Stimulated activated CD4-positive, alpha-beta T cell treated with anti-CD3 and anti-CD28 coated beads, Interleukin-4, amount 100 ng/mL, for 4 hours (primary cell): ENCODE data around the gene FAM168B.
"Not testable (repeated sequence)": the region's sequence is repeated elsewhere in the genome, so short reads cannot be mapped to it uniquely, and the experiment has no call there.

ENCODE experiments used
- DNase-seq, 2 experiments: peaks; one replicate each; pipeline ENCODE4 v3.0.0-alpha.2; 2020

The FAM168B gene

DNA sequence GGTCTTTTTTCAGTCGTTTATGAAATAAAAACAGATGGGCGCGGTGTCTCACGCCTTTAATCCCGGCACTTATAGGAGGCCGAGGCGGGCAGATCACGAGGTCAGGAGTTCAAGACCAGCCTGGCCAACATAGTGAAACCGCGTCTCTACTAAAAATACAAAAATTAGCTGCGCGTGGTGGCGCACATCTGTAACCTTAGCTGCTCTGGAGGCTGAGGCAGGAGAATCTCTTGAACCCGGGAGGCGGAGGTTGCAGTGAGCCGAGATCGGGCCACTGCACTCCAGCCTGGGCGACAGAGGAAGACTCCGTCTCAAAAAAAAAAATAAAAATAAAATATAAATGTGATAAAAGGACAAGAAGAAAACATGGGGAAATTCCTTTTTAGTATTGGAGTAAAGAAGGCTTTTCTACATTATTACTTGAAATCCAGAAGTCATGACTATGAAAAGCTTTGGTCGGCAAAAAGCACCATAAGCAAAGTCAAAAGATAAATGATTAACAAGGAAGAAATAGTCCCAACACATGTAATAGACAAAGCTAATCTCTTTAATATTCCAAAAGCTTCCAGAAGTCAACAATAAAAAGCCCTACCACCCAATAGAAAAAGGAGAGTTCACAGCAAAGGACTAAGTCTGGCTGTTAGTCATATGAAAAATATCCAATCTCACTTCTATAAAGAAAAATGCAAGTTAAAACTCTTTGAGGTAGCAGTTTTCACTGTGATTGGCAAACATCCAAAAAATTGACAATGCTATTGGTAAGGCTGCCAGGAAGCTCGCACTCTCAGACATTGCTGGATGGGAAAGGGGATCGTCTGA lies 1.4 kb upstream of the FAM168B start:
- no peak for DNase-seq

DNA sequence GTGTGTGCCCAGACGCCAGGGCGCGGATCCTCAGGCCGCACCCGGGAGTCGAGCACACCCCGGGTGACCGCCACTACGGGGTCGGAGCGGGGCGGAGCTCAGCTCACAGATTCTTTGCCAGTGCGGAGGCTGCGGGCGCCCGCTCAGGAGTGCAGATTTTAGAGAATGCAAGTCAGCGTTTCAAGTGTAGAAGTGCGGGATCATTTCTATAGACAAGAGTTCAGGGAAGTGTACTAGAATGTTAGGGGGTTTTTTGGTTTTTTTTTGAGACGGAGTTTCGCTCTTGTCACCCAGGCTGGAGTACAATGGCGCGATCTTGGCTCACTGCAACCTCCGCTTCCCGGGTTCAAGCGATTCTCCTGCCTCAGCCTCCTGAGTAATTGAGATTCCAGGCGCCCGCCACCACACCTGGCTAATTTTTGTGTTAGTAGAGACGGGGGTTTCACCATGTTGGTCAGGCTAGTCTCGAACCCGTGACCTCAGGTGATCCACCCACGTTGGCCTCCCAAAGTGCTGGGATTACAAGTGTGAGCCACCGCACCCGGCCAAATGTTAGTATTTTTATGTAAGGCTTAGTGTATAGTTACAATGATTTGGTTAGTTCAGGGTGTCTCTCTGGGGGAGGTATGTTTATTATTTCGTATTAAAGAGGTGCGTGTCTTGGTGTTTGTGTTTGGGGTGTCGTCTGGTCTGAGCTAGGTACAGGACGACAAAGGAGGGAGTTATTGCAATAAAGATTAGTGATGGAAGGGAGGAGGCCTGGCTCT lies 619 bp upstream of the FAM168B start:
- DNase-seq: peak in 1 of 2 experiments; percentile 8

DNA sequence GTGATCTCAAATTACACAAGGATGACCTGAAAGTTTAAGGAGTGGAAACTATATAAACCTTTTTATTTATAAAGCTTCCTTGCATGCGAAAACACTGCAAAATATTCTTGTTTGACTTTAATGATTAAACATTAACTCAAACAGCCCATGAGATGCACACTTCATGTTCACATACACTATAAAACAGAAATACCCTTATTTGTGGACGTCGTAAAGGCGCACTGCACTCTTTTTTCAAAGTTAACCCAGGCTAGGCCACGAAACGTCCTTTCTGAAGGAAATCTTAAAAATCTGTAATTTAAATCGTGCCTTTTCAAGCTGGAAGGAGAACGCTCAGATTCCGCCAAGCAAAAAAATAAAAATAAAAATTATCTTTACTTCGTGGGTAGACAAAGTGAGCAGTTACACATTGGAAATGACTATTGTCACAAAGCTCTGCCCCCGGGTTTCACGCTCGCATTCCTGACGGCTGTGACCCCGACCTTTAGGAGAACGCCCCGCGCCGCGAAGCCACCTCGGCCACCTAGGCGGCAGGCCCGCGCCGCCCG lies 728 bp downstream of the FAM168B start:
- no peak for DNase-seq

- DNase-seq: no peak
Observed at GRCh38 chr2:131085646-131086045, 7.6 kb downstream of the FAM168B start.

GRCh38 chr2:131081190-131081589 lies 12.1 kb downstream of the FAM168B start:
- DNase-seq: no peak

GRCh38 chr2:131079931-131080330 lies 13.3 kb downstream of the FAM168B start:
- not testable (repeated sequence) for DNase-seq

DNA sequence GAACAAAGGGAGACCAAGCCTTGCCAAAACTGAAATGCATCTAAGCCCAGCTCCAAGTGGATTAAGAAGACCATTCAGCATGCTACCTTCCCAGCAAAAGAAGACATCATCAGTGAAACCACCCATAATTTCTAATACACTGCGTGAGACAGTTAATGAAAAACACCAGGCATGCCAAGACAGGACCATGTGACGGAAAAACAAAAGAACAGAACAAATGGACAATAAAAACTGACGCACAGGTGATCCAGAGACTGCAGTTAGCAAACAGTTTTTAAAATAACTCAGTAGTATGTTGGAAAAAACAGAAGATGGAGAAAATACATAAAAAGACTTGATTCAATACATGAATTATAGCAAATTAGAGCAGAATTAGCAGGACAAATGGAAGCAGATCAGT lies 15.3 kb downstream of the FAM168B start:
- DNase-seq: no peak

GRCh38 chr2:131077182-131077846 lies 15.9 kb downstream of the FAM168B start:
- no peak for DNase-seq

- no peak for DNase-seq
Observed at GRCh38 chr2:131076707-131077106, 16.6 kb downstream of the FAM168B start.

GRCh38 chr2:131075578-131075977 lies 17.7 kb downstream of the FAM168B start:
- DNase-seq: not testable (repeated sequence)

DNA sequence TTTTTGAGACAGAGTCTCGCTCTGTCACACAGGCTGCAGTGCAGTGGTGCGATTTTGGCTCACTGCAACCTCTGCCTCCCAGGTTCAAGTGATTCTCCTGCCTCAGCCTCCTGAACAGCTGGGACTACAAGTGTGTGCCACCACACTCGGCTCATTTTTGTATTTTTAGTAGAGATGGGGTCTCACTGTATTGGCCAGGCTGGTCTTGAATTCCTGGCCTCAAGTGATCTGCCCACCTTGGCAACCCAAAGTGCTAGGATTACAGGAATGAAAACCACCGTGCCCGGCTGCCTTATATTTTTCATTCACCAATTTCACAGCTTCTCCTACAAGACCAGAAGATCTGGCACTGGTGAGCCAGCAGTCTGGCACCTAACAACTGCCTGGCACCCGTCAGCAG lies 25.1 kb downstream of the FAM168B start:
- not testable (repeated sequence) for DNase-seq

DNA sequence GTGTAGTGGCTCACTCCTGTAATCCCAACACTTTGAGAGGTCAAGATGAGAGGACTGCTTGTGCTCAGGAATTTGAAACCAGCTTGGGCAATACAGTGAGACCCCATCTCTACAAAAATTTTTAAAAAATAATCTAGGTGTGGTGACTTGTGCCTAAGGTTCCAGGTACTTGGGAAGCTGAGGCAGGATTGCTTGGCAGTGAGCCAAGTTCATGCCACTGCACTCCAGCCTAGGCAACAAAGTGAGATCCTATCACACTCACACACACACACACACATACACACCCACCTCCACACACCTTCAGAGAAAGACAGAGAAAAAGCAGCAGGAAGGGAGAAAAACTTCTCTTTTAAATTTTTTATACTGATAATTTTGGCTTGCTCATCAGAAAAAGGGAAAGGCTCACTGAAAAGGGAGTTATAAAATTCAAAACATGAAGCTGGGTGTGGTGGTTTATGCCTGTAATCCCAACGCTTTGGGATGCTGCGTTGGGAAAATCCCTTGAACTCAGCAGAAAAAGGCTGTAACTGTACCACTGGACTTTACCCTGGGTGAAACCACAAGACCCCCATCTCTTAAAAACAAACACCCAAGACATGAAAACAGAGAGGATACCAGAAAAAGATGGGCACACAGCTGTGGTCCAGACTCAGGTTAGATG lies 25.7 kb downstream of the FAM168B start:
- DNase-seq: no peak

DNA sequence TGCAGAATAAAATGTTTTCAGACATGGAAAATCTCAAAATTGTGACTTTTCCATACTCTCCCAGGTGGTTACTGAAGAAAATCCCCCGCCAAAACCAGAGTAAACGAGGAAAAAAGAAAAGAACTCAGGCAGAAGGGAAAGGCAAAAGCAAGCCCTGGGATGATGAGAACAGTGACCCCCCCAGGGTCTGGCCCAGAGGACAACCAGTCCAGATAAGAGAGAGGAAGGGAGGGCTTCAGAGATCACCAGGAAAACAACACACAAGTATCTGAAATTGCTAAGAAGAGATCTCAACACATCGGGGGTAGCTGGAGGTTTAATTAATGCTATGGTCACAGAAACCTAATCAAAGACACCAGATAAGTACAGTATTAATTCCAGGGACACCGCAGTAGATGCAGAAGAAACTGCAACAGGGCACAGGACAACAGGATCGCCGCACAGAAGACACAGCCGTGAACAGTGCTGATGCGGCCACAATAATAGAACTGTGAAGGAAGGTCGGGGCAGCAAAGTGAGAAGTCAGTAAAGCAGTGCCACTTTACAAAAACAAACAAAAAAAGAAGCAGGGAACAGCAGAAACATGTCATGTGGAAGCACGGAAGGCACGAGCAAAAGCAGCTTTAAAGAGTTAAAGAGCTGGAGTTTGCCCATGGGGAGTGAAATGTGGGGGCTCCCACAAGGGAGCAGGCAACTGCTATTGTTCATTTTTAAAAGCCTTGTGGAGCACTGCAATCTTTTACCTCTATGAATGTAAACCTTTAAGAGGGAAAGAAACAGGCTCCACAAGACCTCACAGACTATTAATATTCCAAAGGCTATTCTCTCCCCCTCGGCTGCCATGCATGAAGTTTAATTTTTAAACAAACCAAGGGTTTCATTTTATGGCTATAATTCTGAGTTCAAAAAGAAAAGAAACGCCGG lies 28.4 kb downstream of the FAM168B start:
- no peak for DNase-seq

- DNase-seq: no peak
Observed at GRCh38 chr2:131063501-131064283, 29.6 kb downstream of the FAM168B start.

DNA sequence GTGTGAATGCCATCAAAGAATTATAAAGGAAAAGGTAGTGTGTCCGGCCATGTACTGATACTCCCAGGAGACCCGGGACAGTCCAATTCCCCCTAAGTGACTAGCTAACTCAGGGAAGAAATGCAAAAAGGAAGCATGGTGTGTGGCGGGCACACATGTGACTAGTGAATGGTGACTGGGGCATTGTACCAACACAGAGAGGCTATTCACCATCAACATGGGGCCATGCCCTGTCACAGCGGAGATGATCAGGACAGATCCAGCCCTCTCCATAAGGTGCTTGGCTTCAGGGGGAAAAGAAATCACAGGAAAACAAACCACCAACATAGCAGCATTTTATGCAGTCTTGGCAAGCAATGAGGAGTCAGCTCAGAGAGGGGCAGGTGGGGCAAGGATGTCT lies 34.3 kb downstream of the FAM168B start:
- no peak for DNase-seq

DNA sequence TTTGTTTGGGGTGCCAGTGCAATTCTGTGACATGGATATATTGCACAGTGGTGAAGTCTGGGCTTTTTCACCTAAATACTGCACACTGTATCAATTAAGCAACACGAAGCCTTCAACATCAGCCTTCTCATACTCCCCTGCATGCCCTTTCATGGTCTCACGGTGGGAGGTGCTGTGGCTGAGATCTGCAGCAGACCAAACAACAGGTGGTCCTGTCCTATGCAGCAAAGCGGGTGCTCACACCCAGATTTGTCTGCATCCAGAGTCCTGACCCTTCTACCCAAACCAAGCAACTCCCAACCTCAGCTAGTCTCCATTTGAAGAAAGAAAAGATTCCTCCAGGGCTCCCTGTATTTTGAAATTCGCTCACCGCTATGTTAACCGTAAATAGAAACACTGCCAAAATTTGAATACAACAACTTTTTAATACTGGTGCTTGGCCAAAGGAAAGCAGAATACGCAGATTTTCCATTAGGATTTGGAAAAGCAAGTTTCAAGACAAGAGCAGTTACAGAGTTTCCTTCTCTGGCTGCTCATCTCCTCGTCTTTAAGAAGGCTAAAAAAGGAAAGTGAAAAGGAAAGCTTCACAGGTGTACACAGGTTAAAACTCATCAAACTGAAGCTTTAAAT lies 34.9 kb downstream of the FAM168B start:
- DNase-seq: no peak

- DNase-seq: no peak
Observed at GRCh38 chr2:131056932-131057287, 36.4 kb downstream of the FAM168B start.

DNA sequence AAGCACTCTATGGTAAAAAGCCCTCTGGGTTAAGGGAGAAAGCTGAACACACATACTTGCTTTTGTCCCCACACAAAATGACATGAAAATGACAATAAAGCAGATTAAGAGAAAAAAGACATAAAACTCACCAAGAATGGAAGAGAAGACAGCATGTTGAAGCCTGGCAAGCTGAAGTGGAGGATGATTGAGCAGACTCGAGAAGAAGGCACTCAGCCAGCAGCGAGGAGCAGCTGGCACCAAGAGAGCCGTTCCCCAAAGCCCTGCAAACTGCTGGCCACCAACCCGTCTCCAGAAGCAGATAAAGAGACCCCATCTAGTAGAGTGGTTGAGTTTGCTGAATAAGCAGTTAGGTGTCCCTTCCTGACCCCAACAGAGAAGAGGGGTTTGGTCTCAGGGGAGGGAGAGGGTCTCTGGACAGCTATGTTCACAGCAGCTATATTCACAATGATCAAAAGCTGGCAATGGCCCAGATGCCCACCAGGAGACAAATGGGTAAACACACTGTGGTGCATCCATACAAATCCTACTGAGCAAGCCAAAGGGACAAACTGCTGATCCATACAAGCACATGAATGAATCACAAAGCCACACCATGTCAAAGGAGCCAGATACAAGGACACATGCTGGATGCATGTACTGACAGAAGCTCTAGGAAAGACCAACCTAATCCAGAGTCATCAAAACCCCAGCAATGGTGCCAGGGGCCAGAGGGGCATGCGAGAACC lies 36.9 kb downstream of the FAM168B start:
- DNase-seq: no peak

- DNase-seq: no peak
Observed at GRCh38 chr2:131055169-131056065, 37.8 kb downstream of the FAM168B start.
